HG02870 (cell line): ENCODE measurements around the gene NPAT.
"Not testable (repeated sequence)": the region's sequence is repeated elsewhere in the genome, so short reads cannot be mapped to it uniquely, and the experiment has no call there.

Experiments
- ATAC-seq: cut with Tn5 transposase; IDR thresholded peaks from one replicate; pipeline ENCODE4 v1.9.1; 2021; ENCODE audit warnings: mild to moderate bottlenecking, moderate library complexity; ENCODE audit not compliant: unreplicated experiment

Gene NPAT

DNA sequence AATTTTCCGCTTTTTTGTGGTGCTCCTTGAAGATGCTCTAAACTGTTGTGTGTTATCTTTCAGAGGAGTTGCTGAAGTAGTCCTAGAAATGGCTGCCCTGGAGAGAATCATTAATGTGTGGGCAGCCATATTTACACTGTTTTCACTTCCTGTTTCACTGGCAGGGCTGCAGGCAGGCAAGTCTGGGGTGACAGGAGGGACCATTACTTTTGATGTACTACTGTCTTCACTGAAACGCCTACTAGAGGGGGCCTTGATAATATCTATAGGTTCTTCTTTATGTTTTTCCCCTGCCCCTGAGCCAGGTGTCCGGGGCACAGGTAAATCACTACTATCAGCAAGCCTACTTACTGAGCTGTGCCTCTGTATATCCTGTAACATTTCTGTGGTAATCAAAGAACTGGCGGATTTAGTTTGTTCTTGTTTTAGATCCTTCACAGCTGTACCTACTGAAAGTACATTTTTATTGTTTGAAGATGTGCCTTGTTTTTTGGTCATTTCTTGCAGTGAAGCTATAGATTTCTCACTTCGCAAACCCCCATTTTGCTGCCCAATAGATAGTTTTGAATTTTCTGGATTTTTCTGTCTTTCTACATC is 61.4 kb downstream of the NPAT start:
- ATAC-seq: peak; percentile 94

DNA sequence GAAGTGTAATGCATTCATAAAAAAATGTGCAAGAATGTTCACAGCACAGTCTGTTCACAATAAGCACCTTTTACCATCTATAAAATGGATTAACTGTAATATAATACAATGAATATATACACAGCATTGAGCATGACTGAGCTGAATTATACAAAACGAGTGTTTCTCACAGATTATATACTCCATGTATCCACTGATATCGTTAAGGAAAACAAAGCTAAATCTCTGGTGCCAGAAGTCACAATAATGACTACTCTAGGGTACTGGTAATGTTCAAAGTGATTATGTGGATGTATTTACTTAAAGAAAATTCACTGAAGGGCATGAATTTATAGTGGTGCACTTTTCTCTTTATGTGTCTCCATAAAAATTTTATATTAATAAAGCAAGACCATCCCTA is 67.8 kb downstream of the NPAT start:
- no peak for ATAC-seq

GRCh38 chr11:108148556-108148955 is 73.9 kb downstream of the NPAT start:
- ATAC-seq: no peak

DNA sequence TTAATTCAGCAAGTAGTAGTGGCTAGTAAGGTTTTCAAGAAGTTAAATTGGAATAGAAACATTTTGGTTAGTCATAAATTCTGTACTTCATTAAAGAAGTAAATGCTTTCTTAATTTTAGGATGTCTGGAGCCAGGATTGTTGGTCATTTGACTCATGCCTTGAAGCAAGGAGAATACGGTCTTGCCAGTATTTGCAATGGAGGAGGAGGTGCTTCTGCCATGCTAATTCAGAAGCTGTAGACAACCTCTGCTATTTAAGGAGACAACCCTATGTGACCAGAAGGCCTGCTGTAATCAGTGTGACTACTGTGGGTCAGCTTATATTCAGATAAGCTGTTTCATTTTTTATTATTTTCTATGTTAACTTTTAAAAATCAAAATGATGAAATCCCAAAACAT is 75.3 kb downstream of the NPAT start:
- no peak for ATAC-seq

- no peak for ATAC-seq
Observed at GRCh38 chr11:108144615-108145014, 77.8 kb downstream of the NPAT start.

DNA sequence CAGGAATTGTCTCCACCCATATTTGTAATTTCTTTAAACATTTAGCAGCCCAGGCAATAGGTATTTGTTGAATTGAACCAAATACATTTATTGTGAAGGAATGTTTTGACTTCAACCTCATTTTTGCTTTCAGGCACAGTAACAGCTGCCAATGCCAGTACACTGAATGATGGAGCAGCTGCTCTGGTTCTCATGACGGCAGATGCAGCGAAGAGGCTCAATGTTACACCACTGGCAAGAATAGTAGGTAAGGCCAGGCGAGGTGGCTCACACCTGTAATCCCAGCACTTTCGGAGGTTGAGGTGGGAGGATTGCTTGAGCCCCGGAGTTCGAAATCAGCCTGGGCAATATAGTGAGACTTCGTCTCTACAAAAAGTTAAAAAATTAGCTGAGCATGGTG is 80.1 kb downstream of the NPAT start:
- no peak for ATAC-seq

DNA sequence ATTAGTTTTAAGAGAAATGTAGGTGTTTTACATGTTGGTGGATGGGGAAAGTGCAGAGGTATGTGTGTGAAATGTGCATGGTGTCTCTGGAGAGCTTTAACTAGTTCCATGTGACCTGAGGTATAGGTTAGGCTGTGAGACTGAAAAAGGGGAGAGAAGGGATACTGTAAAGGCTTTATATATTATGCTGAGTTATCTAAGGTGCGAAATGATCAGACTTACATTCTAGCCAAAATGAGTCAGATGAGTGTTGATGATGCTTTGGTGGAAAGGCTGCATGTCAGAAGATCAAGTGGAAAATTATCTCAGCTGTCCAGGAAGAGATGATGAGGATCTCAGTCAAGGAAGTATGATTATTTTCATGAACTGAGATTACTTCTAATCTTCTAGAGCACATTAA is 85.2 kb downstream of the NPAT start:
- no peak for ATAC-seq

DNA sequence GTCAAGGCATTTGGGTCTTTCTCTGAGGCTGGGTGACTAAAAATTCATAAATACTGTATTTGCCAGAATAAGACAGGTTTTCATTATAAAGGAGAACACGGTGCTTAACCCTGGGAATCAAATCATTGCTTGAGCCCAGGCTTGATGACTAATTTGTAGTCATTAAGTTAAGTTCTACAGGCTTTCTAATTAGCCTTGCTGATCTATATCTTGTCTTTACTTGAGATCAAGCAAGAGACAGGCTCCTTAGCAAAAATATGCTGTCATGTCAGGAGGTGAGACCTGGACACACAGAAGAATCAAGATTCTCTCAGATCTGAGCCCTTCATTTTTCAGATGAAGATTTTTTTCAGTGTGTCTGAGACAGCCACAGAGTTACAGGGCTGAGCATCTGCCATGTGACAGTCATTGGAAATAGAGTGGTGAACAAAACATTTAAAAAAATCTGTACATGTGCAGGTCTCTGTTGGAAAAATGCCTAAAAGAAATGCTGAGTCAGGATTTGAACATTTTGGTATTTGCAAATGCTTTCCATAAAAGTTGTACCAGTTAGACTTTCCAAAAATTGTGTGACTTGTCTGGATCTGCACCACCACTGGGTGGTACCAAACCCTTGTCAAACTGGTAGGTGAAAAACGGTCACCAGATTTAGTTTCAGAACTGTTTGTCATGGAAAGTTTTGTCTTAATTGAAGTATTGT is 86.4 kb downstream of the NPAT start:
- peak; percentile 48 for ATAC-seq

DNA sequence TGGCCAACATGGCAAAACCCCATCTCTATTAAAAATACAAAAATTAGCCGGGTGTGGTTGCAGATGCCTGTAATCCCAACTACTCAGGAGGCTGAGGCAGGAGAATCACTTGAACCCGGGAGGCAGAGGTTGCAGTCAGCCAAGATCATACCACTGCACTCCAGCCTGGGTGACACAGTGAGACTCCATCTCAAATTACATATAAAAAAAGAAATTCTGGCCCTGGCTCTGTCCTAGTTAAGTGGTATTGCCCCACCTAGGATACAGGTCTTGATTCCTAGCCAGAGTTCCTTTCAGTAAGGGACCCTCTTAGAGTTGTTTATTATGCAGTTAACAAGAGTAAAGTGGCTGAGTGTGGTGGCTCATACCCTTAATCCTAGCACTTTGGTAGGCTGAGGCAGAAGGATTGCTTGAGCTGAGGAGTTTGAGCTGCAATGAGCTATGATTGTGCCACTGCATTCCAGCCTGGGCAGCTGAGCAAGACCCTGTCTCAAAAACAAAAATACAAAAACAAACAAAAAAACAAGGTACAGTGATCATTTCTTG is 89.4 kb downstream of the NPAT start:
- not testable (repeated sequence) for ATAC-seq

DNA sequence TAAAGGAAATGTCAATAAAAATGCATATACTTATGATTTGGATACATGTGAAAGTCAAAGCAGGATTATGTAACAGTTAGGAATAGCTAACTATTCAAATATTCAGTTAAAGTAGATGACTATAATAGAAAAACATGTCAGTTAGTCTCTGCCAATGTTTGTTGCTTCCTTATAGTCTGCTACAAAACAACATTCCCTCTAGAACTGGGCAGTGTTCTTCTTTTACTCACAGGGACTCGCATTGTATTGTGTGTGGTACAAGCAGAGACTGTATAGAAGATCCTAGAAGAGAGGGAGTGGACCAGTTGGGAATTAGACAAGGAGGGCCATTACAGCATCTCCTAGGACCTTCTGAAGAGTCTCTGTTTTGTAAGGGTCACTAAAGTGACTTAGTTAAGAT is 90.4 kb downstream of the NPAT start:
- ATAC-seq: no peak

- no peak for ATAC-seq
Observed at GRCh38 chr11:108128772-108129171, 93.7 kb downstream of the NPAT start.

DNA sequence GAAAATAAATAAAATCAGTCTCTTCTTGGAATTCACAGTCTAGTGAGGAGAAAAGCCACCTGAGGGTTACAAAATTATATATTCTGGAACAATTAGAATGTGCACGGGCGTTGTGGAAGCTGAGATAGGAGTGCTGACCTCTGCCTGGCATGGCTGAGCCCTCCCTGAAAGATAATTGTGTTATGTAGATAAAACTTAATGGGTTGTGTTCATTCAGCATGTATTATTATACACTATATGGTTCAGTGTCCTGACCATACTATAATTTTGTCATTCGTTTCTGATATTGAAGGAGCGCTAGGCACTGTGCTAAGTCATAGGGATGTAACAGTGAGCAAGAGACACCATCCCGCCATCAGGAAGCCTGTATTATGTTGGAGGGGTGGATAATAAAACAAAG is 97.3 kb downstream of the NPAT start:
- ATAC-seq: no peak

DNA sequence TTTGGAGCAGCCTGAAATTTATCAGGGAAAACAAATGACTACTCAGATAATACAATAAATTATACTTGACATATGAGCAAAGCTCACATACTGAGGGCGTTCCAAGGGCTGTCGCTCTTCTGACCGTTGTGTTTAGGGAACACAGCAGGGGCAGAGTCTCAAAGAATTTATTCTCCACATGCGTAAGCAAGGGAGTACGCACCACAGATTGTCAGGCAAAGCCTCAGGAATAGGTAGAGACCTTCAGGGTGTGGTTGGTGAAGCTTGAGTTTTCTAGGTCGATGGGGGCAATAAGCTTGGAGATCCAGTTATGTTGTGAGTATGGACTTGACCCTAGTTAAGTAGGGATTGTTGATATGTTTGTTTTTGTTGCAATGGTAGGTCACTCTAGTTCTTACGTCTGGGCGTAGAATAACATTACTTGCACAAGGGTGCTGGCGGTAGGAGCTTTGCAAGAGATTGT is 100.2 kb downstream of the NPAT start:
- no peak for ATAC-seq

- peak; percentile 93 for ATAC-seq
Observed at GRCh38 chr11:108121274-108122155, 100.9 kb downstream of the NPAT start, which contains the start of gene ACAT1. Gene ACAT1 (plus strand): TSS chr11:108121567. CDS start chr11:108121607, 40 bp downstream.

- peak; percentile 15 for ATAC-seq
Observed at GRCh38 chr11:108120936-108121273, 101.5 kb downstream of the NPAT start.

DNA sequence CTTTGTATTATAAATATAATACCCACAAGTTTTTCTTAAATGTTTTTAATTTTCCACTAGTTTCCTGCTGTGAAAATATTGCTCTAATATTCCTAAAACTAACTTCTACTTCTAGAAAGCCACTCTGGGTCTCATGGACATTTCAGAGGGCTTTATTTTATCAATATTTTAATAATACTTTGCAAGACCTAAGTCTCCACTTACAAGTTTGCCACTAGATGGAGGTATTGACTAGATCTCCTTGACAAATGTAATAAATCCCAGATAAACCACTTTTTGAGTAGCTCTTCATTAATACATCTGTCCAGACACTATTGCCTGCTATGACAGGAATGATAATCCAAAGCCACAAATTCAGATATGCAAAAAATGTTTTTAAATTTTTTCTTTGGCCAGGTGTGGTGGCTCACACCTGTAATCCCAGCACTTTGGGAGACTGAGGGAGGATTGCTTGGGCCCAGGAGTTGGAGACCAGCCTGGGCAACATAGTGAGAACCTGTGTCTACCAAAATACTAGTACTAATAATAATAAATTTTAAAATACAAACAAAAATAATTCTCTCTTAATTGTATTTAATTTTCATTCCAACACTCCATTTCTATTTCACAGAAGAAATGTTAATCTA is 104.6 kb downstream of the NPAT start:
- no peak for ATAC-seq

DNA sequence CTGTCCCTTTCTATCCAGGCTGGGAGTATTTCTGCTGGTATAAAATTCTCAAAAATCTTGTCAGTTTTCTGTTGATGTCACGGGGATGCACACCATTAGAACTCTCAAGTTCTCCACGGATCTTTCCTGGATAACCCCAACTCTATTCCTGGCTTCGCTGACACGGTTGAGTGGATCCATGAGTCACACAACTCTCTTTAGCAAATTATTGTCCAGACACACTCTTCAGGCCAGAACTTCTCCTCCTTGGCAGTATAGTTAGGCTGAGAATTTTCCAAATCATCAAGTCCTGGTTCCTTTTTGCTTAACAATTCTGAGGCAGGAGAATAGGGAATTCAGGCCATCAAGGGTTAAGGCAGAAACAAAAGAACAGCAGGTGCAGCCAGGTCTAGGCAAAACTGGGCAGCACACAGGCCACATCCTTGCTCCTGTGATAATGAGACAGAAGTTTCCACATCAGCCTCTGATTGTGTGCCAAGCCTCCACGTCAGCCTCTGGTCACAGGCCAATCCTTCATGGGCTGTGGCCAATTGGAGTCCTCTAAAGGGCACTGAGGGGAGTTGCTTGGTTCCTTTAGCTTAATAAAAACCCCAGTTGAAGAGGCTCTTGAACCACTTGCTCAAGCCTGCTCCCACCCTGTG is 106.8 kb downstream of the NPAT start:
- no peak for ATAC-seq

GRCh38 chr11:108112057-108112456 is 110.4 kb downstream of the NPAT start:
- ATAC-seq: no peak

DNA sequence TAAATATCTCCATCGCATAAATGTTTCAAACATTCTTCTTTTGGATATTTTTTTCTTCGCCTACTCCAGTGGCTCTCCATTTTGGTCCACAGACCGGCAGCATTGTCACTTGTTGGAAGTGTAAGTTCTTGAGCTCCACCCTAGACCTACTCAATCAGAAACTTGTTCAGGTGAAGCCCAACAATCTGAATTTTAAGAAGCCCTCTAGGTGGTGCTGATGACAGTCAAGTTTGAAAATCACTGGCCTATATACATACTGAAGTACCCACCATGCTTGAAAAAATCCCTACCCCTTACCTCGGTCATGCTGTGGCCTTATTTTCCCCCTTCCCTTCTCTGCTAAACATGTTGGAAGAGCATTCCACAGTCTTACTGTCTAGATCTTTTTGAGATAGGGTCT is 111.3 kb downstream of the NPAT start:
- no peak for ATAC-seq
